Activated naive CD4-positive, alpha-beta T cell treated with anti-CD3 and anti-CD28 coated beads, Interleukin-2, amount 10 ng/mL, durations not matched to agents 7 days and 5 days (primary cell): ENCODE measurements around the gene AMZ1.

Experiments
- CTCF ChIA-PET: fragments of 350-600 bp; sonication (Branson Sonifier 250); formaldehyde crosslinking; loops from one replicate; lab custom pipeline; 2021; ENCODE audit warnings: antibody characterized with exemption; lab: Charles Lee
- DNase-seq: peaks from one replicate; pipeline ENCODE4 v3.0.0-alpha.2; 2020
- H3K27ac Mint-ChIP-seq: one replicate; pipeline ENCODE4 v1.8.0; 2021; ENCODE audit warnings: mild to moderate bottlenecking, moderate library complexity, mixed read lengths
- H3K27me3 Mint-ChIP-seq: one replicate; pipeline ENCODE4 v1.8.0; 2021; ENCODE audit warnings: mild to moderate bottlenecking, mixed read lengths
- H3K36me3 Mint-ChIP-seq: one replicate; pipeline ENCODE4 v1.8.0; 2021; ENCODE audit warnings: mixed read lengths
- H3K4me1 Mint-ChIP-seq: one replicate; pipeline ENCODE4 v1.8.0; 2021; ENCODE audit warnings: mixed read lengths
- H3K4me3 Mint-ChIP-seq: one replicate; pipeline ENCODE4 v1.8.0; 2021; ENCODE audit warnings: mild to moderate bottlenecking, moderate library complexity, mixed read lengths
- H3K9me3 Mint-ChIP-seq: one replicate; pipeline ENCODE4 v1.8.0; 2021; ENCODE audit warnings: mixed read lengths

The AMZ1 gene

DNA sequence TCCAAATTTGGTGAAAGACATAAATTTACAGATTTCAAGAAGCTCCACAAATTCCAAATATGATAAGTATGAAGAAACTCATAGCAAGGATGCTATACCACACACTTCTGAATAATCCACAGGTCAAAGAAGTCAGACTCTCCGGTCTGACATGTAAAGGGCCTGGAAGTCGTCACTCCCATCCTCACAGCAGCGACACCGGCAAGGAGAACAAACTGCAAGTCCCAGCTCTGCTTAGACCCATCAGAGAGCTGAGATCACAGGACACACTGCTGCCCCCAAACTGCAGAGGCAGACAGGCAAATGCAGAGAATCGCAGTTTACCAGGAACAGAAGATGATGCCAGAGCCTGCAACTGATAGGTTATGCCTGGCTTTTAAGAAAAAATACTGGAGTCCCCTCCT is 62.0 kb downstream of the AMZ1 start:
- Mint-ChIP-seq H3K4me3 (no peak overlapping the region), H3K27ac (no peak overlapping the region), H3K27me3 (no peaks in the 10 kb centered on the region), H3K9me3 (no peaks in the 10 kb centered on the region), H3K36me3 (no peaks in the 10 kb centered on the region), H3K4me1 (no peaks in the 10 kb centered on the region)
- CTCF ChIA-PET: no interaction called here
- DNase-seq: no peak

DNA sequence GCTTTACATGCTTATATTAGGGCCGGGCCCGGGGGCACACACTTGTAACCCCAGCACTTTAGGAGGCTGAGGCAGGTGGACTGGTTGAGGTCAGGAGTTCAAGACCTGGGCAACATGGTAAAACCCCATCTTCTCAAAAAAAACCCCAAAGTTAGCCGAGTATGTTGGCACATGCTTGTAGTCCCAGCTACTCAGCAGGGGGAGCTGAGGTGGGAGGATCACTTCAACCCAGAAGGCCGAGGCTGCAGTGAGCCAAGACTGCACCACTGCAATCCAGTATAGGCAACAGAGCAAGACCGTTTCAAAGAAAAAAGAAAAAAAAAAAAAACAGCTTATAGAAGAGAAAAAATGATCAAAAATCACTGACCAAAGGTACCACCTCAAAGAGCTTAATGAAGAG is 63.1 kb downstream of the AMZ1 start:
- Mint-ChIP-seq H3K9me3 (no peaks in the 10 kb centered on the region), H3K27me3 (no peaks in the 10 kb centered on the region), H3K4me3 (no peak overlapping the region), H3K4me1 (no peaks in the 10 kb centered on the region), H3K36me3 (peaks cover 4% of the 10 kb centered on the region), H3K27ac (no peak overlapping the region)
- CTCF ChIA-PET: no interaction called here
- DNase-seq: no peak

DNA sequence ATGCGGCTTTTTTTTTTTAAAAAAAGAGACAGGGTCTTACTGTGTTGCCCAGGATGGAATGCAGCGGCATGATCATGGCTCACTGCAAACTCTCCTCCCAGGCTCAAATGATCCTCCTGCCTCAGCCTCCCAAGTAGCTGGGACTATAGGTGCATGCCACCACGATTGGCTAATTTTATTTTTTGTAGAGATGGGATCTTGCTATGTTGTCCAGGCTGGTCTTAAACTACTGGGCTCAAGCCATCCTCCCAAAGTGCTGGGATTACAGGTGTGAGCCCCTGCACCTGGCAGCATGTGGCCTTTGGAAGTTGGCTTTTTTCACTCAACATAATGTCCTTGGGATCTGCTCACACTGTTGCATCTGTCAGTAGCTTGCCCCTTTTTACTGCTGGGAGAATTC is 65.1 kb downstream of the AMZ1 start:
- CTCF ChIA-PET: no interaction called here
- H3K4me3 Mint-ChIP-seq: no peak overlapping the region
- peaks cover 8% of the 10 kb centered on the region for H3K36me3 Mint-ChIP-seq

DNA sequence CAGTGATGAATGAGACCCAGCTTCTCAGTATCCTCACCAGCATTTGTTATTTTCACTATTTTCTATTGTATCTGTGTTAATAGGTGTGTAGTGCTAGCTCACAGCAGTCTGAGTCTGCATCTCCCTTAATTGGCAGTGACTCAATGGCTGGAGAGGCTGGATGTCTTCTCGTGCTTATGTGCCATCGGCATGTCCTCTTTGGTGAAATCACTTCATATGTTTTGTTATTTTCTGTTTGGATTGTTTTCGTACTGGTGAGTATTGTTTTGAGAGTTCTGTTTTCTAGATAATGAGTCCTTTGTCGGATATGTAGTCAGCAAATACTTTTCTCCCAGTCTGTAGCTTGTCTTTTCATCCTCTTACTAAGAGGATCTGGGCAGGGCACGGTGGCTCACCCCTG is 66.1 kb downstream of the AMZ1 start:
- H3K9me3 Mint-ChIP-seq: no peaks in the 10 kb centered on the region
- H3K27ac Mint-ChIP-seq: no peak overlapping the region
- H3K4me1 Mint-ChIP-seq: peaks cover 17% of the 10 kb centered on the region
- H3K27me3 Mint-ChIP-seq: no peaks in the 10 kb centered on the region
- DNase-seq: no peak
- CTCF ChIA-PET: no interaction called here
- no peak overlapping the region for H3K4me3 Mint-ChIP-seq
- H3K36me3 Mint-ChIP-seq: peaks cover 8% of the 10 kb centered on the region

More for the DNA sequence above, 65.1 kb downstream of the AMZ1 start:
- Mint-ChIP-seq H3K27ac (no peak overlapping the region), H3K4me1 (peaks cover 11% of the 10 kb centered on the region), H3K9me3 (no peaks in the 10 kb centered on the region), H3K27me3 (no peaks in the 10 kb centered on the region)
- DNase-seq: no peak

DNA sequence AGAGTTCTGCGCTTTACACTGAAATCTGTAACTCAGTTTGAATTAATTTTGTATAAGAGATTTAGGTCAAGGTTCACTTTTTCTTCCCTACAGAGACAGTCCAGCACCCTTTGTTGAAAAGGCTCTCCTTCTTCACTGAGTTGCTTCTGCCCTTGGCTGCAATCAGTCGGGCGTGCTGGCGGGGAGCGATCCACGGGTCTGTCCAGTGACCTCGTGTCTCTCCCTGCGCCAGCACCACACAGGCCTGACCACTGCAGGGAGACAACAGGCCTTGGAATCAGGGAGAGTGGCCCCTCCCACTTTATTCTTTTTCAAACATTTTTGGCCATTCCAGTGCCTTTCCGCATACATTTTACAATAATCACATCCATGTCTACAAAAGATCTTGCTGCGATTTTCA is 66.9 kb downstream of the AMZ1 start:
- no peaks in the 10 kb centered on the region for H3K9me3 Mint-ChIP-seq
- H3K27me3 Mint-ChIP-seq: no peaks in the 10 kb centered on the region
- DNase-seq: no peak
- peaks cover 8% of the 10 kb centered on the region for H3K36me3 Mint-ChIP-seq
- CTCF ChIA-PET: no interaction called here
- peaks cover 24% of the 10 kb centered on the region for H3K4me1 Mint-ChIP-seq
- no peak overlapping the region for H3K4me3 Mint-ChIP-seq
- no peak overlapping the region for H3K27ac Mint-ChIP-seq

DNA sequence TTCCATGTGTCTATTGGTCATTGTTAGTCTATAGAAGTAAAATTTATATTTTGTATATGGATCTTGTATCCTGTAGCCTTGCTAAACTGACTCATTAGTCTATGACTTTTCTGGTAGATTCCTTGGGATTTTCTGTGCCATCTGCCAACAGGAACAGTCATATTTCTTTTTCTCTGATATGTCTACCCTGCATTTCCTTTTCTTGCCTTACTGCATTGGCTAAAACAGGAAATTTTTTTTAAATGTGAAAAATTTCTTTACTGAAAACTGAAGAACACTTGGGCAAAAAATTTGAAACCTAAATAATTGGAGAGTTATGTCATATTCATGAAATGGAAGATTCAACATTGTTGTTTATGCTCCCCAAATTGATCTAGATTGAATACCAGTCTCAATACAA is 67.5 kb downstream of the AMZ1 start:
- H3K4me3 Mint-ChIP-seq: no peak overlapping the region
- H3K9me3 Mint-ChIP-seq: no peaks in the 10 kb centered on the region
- H3K27me3 Mint-ChIP-seq: no peaks in the 10 kb centered on the region
- H3K36me3 Mint-ChIP-seq: peaks cover 8% of the 10 kb centered on the region
- peaks cover 30% of the 10 kb centered on the region for H3K4me1 Mint-ChIP-seq
- H3K27ac Mint-ChIP-seq: no peak overlapping the region
- DNase-seq: no peak
- CTCF ChIA-PET: no interaction called here

DNA sequence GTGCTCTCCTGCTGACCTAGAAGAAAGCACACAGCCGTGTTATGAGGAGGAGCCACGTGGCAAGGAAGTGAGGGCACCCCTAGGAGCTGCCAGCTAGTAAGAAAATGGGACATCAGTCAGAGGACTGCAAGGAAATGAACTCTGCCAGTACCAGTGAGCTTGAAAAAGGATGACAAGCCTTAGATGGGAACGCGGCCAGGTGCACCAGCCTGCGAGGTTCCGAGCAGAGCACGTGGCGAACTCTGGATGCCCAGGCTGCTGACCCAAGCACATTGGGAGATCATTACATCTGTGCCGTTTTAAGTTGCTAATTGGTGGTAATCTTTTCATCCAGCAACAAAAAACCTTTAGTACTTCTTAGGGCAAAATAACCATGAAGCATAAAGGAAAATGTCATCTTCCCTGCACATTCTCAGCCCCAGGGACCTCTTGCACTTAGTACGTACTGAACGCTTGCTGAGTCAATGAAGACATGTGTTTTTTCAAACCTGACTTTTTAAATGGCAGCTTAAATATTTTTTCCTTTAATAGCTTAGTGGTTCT is 69.4 kb downstream of the AMZ1 start:
- Mint-ChIP-seq H3K27me3 (no peaks in the 10 kb centered on the region), H3K36me3 (peaks cover 8% of the 10 kb centered on the region), H3K4me1 (peaks cover 32% of the 10 kb centered on the region), H3K27ac (peak overlapping the region; percentile 79), H3K9me3 (no peaks in the 10 kb centered on the region), H3K4me3 (no peak overlapping the region)
- DNase-seq: no peak
- CTCF ChIA-PET: interaction anchor here (1.0 to 2.0 kb wide), 6 partner anchors 20 to 86 kb away, joined by 3 to 5 read pairs (median 4); no protein-coding TSS in a partner anchor

DNA sequence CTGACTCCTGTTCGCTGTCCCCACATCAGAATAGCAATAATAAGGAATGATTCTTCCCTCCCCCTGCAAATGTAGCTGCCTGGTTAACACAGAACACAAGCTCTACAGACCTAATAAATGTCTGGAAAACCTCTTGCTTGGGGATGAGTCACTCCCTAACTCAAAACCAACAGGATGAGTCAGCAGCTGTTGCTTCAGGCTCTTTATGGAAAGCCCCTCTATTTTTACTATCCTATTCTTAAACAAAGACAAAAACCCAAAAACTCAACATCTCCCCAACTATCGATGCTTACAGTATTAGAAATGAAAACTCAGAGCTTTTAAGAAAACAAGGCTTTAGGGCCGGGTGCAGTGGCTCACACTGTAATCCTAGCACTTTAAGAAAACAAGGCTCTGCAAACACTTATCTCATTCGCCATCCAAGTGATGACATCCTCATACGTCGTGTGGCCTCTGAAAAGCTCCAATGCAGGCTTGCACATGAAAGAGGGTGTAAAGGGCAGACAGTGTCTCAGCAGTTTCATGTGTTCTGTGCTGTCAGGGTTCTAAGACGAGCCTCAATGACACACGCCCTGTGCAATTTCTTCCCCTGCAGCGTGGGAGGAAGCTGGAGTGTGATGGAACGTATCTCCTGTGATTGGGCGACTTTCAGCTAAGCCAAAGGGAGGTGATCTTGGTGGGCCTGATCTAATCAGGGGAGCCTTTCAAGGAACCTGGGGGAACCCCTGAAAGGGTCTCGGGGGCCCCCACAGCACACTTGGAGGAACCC is 70.1 kb downstream of the AMZ1 start:
- peaks cover 8% of the 10 kb centered on the region for H3K36me3 Mint-ChIP-seq
- H3K27ac Mint-ChIP-seq: peak overlapping the region; percentile 79
- no peaks in the 10 kb centered on the region for H3K9me3 Mint-ChIP-seq
- H3K4me3 Mint-ChIP-seq: no peak overlapping the region
- peaks cover 32% of the 10 kb centered on the region for H3K4me1 Mint-ChIP-seq
- CTCF ChIA-PET: interaction anchor here (0.5 to 2.0 kb wide), 7 partner anchors 19 to 87 kb away, joined by 3 to 5 read pairs (median 4); no protein-coding TSS in a partner anchor
- no peaks in the 10 kb centered on the region for H3K27me3 Mint-ChIP-seq
- peak; percentile 61 for DNase-seq

DNA sequence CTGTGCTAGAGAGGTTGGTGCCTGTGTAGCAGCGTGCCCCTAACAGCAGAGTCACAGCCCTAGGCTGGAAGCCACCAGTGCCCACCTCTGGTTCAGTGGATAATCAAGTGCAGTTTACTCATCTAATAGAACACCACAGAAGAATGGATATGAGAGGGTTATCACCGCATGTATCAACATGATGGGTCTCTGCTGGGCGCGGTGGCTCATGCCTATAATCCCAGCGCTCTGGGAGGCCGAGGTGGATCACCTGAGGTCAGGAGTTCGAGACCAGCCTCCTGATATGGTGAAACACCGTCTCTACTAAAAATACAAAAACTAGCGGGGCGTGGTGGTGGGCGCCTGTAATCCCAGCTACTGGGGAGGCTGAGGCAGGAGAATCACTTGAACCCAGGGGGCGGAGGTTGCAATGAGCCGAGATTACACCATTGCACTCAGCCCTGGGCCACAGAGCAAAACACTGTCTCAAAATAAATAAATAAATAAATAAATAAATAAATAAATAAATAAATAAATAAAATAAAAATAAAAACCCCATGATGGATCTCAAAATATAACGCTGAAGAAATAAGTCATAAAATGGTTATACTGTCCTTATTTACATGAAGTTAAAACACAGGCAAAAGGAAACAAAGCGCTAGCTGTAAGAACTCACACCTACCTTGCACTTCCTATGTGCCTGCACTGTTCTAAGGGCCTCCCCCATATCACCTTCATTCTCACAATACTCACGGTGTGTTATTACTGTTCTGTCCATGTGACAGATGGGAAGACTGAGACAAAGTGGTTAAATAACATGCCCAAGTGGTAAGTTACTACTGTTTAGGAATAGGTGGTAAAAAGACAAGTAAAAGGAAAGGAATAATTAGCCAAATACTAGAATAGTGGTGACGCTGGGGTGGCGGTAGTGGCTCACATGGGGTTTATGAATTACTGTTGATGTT is 70.9 kb downstream of the AMZ1 start:
- DNase-seq: no peak
- Mint-ChIP-seq H3K36me3 (peaks cover 8% of the 10 kb centered on the region), H3K27ac (peak overlapping the region; percentile 79), H3K4me3 (no peak overlapping the region), H3K9me3 (no peaks in the 10 kb centered on the region), H3K4me1 (peaks cover 32% of the 10 kb centered on the region), H3K27me3 (no peaks in the 10 kb centered on the region)
- CTCF ChIA-PET: interaction anchor here (0.5 to 2.0 kb wide), 3 partner anchors 40 to 49 kb away, joined by 3 to 5 read pairs (median 5); no protein-coding TSS in a partner anchor

DNA sequence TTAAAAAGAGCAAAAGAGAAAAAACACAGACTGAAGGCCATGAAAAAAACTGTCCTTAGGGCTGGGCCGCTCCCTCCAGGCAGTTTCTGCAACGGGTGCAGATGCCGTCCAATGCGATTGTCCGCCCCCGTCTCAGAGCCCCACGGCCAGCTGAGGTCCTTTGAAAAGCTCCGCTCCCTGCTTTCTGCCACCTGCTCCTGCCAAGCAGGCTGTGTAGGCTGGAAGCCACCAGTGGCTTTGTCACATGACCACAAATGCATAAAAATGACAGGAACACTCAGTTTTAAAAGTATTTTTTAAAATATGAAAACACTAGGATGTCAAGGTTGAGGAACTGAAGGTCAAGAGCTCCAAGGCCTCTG is 71.7 kb downstream of the AMZ1 start:
- CTCF ChIA-PET: interaction anchor here (1.5 kb wide), 1 partner anchor 15 kb away, joined by 5 read pairs; no protein-coding TSS in a partner anchor
- no peak for DNase-seq
- H3K27ac Mint-ChIP-seq: no peak overlapping the region
- no peak overlapping the region for H3K4me3 Mint-ChIP-seq
- H3K4me1 Mint-ChIP-seq: peaks cover 32% of the 10 kb centered on the region
- H3K36me3 Mint-ChIP-seq: peaks cover 8% of the 10 kb centered on the region
- no peaks in the 10 kb centered on the region for H3K9me3 Mint-ChIP-seq
- no peaks in the 10 kb centered on the region for H3K27me3 Mint-ChIP-seq

DNA sequence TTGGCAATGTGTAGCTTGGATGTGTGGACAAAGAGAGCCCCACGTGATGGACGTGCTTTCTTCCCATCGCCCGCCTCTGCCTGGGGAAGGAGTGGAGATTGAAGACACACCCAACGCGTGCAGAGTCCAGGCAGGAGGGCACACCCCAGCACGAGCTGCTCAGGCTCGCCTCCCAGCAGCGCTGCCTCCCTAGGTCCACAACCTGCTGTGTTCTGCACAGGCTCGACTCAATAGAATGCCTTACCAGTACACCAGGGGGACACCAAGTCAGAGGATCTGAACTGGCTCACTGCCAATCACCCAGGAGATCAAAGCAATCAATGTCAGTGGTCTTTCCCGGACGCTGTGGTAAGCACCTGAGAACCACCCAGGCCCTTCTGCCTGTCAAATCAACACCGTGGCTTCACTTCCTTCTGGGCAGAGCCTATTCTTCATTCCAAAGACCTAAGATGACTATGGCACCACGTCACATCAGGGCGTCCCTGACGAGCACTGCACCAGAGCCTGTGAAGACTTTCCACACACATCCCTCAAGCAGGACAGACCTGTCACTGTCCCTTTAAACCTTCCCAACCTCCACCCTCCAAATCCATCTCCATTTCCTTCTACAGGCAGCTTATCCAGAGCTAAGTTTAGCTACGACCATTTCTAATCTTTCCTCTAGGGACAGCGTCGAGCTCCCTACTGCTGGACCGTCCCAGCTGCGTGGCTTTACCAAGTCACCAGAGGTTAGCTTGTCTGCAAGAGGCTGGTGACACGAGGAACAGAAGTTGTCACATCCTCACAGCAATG is 72.3 kb downstream of the AMZ1 start:
- no peak for DNase-seq
- Mint-ChIP-seq H3K9me3 (no peaks in the 10 kb centered on the region), H3K27ac (no peak overlapping the region), H3K4me1 (peaks cover 32% of the 10 kb centered on the region), H3K27me3 (no peaks in the 10 kb centered on the region), H3K4me3 (no peak overlapping the region), H3K36me3 (peaks cover 8% of the 10 kb centered on the region)
- CTCF ChIA-PET: interaction anchor here (0.7 to 1.5 kb wide), 4 partner anchors 14 to 103 kb away, joined by 3 to 5 read pairs (median 4); no protein-coding TSS in a partner anchor

DNA sequence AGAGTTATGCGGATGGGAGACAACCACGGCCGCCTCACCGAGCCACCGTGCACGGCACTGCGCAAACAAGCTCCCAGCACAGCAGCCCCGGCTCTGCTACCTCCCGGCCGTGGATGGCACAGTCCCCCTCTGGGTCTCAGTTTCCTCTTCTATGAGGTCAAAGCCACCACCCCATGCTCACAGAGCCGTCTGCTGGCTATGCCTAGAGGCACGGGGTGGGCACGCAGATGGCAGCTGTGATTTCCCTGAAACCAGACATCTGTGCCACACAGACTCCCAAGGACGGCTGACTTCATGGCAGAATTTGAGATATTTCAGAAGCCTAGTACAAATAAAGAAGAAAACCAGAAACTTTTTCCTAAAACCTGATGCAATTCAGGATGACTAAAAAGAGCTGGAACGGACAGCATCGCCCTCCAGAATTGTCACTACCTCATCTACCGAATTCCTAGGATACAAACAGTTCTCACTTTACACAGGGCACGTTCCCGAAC is 73.2 kb downstream of the AMZ1 start:
- H3K4me1 Mint-ChIP-seq: peaks cover 32% of the 10 kb centered on the region
- H3K4me3 Mint-ChIP-seq: no peak overlapping the region
- DNase-seq: no peak
- no peaks in the 10 kb centered on the region for H3K27me3 Mint-ChIP-seq
- peaks cover 4% of the 10 kb centered on the region for H3K36me3 Mint-ChIP-seq
- CTCF ChIA-PET: interaction anchor here (0.7 to 1.5 kb wide), 4 partner anchors 13 to 103 kb away, joined by 3 to 5 read pairs (median 4); no protein-coding TSS in a partner anchor
- H3K9me3 Mint-ChIP-seq: no peaks in the 10 kb centered on the region
- no peak overlapping the region for H3K27ac Mint-ChIP-seq

DNA sequence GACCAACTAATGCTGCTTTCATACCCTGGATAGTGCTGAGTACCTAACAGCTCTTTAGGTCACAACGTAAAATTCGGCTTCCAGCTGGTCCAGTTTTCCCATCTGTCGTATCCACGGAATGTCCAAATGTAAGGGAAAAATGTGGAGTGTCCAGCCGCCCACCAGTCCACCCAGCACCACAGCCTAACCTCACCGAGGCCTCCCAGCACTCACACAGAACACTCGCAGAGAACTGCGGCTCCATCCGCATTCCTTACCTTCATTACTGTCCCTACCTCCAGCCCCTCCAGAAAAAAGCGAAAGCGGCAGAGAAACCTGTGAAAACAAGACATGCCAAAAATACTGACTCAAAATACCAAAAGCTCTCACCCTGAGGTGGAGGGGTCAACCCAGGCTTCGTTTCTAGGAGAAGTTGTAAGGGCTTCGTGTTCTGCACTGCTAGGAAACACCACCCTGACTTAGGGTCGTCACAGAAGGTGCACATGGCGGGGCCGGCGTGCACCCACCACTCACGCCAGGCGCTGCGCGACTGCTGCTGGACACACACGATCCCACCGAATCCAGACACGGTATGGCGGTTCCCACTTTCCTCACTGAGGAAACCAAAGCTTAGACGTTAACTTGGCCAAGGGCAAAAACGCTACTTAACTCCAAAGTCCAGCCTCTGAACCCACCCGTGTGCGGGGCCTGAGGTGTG is 73.9 kb downstream of the AMZ1 start:
- no peaks in the 10 kb centered on the region for H3K9me3 Mint-ChIP-seq
- DNase-seq: no peak
- no peaks in the 10 kb centered on the region for H3K27me3 Mint-ChIP-seq
- no peak overlapping the region for H3K4me3 Mint-ChIP-seq
- H3K36me3 Mint-ChIP-seq: no peaks in the 10 kb centered on the region
- H3K4me1 Mint-ChIP-seq: peaks cover 32% of the 10 kb centered on the region
- H3K27ac Mint-ChIP-seq: no peak overlapping the region
- CTCF ChIA-PET: no interaction called here
